Lung microvascular endothelial cell (primary cell): ENCODE data around the gene TCP11. TPM values are rescaled to one million over a fixed set of nuclear protein-coding genes. Genes with fewer than 3 reads are reported as not detected.

Experiments used
- DNase-seq, 2 donors: peaks; one replicate each; pipeline versions ENCODE4 v3.0.0 to v3.0.0-alpha.2; 2010; ENCODE audit warnings: low read depth in 2 of 2
- total RNA-seq: library from RNA; depleted of rRNA; stranded (reverse); fragments of >200 nt; gene quantifications from 2 replicates; pipeline ENCODE4 v1.2.1, GENCODE V29; 2014

The TCP11 gene
- total RNA-seq, 1 donor from 2014 or later: not detected

- DNase-seq: no peak
Observed at GRCh38 chr6:35082733-35083403, 58.3 kb downstream of the TCP11 start.

GRCh38 chr6:35082046-35082732 lies 59.0 kb downstream of the TCP11 start:
- peak in 1 of 2 donors; percentile 28 for DNase-seq

- no peak for DNase-seq
Observed at GRCh38 chr6:35081426-35081851, 59.7 kb downstream of the TCP11 start.

GRCh38 chr6:35080821-35081425 lies 60.2 kb downstream of the TCP11 start:
- no peak for DNase-seq

- DNase-seq: no peak
Observed at GRCh38 chr6:35080016-35080680, 61.0 kb downstream of the TCP11 start.

GRCh38 chr6:35079311-35080000 lies 61.7 kb downstream of the TCP11 start:
- no peak for DNase-seq

- no peak for DNase-seq
Observed at GRCh38 chr6:35078896-35079295, 62.2 kb downstream of the TCP11 start.

- no peak for DNase-seq
Observed at GRCh38 chr6:35078226-35078850, 62.8 kb downstream of the TCP11 start.

- DNase-seq: no peak
Observed at GRCh38 chr6:35077713-35078105, 63.4 kb downstream of the TCP11 start.

- DNase-seq: no peak
Observed at GRCh38 chr6:35076997-35077712, 64.0 kb downstream of the TCP11 start.

GRCh38 chr6:35073766-35074471 lies 67.2 kb downstream of the TCP11 start:
- no peak for DNase-seq

- no peak for DNase-seq
Observed at GRCh38 chr6:35073211-35073610, 67.9 kb downstream of the TCP11 start.

GRCh38 chr6:35072698-35073055 lies 68.5 kb downstream of the TCP11 start:
- DNase-seq: no peak

- DNase-seq: peak; percentile 21 to 31
Observed at GRCh38 chr6:35072051-35072697, 69.0 kb downstream of the TCP11 start.

GRCh38 chr6:35071347-35071994 lies 69.7 kb downstream of the TCP11 start:
- DNase-seq: no peak

- no peak for DNase-seq
Observed at GRCh38 chr6:35070111-35070510, 71.0 kb downstream of the TCP11 start.

GRCh38 chr6:35069262-35069661 lies 71.9 kb downstream of the TCP11 start:
- DNase-seq: no peak

GRCh38 chr6:35068644-35069043 lies 72.5 kb downstream of the TCP11 start:
- DNase-seq: no peak

- DNase-seq: no peak
Observed at GRCh38 chr6:35068206-35068605, 72.9 kb downstream of the TCP11 start.
